SK-N-SH (cell line): ENCODE measurements around the gene NUPR2.

ENCODE experiments used
- ELF1 ChIP-seq: IDR thresholded peaks from 2 replicates; pipeline ENCODE4 v1.4.0; 2012
- EP300 ChIP-seq, 2 experiments: IDR thresholded peaks; 2 replicates each; pipeline versions ENCODE4 v1.4.0 to v1.6.1; 2012; ENCODE audit warnings: borderline replicate concordance in 1 of 2, low read depth in 1 of 2, low read length in 1 of 2
- EZH2phosphoT487 ChIP-seq: fragments of 200-600 bp; sonication (generic); IDR thresholded peaks from 2 replicates; pipeline ENCODE4 v1.6.1; 2017; ENCODE audit warnings: low read depth, mixed run types, mild to moderate bottlenecking, antibody characterized with exemption, moderate library complexity, borderline replicate concordance
- FOSL2 ChIP-seq: IDR thresholded peaks from 2 replicates; pipeline ENCODE4 v1.4.0; 2012; ENCODE audit warnings: low read depth, mild to moderate bottlenecking, moderate library complexity, borderline replicate concordance
- NFIC ChIP-seq: IDR thresholded peaks from 2 replicates; pipeline ENCODE4 v1.4.0; 2012; ENCODE audit warnings: borderline replicate concordance
- NRF1 ChIP-seq: IDR thresholded peaks from 2 replicates; pipeline ENCODE4 v1.6.1; 2012; ENCODE audit warnings: low read depth, mild to moderate bottlenecking, low read length
- POLR2AphosphoS5 ChIP-seq: IDR thresholded peaks from 2 replicates; pipeline ENCODE4 v1.6.1; 2012; ENCODE audit warnings: low read depth, low read length
- RAD21 ChIP-seq: IDR thresholded peaks from 2 replicates; pipeline ENCODE4 v1.6.1; 2012; ENCODE audit warnings: mild to moderate bottlenecking, low read length
- RCOR1 ChIP-seq: fragments of 150-350 bp; IDR thresholded peaks from 2 replicates; pipeline ENCODE4 v1.6.1; 2017; ENCODE audit warnings: antibody characterized with exemption, low read length
- TAF1 ChIP-seq: IDR thresholded peaks from 2 replicates; pipeline ENCODE4 v1.6.1; 2012; ENCODE audit warnings: low read depth, mild to moderate bottlenecking, low read length, moderate library complexity, borderline replicate concordance
- TF ChIP-seq, protein P1 (sequence below): fragments of 200-600 bp; sonication (generic); IDR thresholded peaks from 2 replicates; pipeline ENCODE4 v1.6.1; 2017; ENCODE audit warnings: antibody characterized with exemption, mild to moderate bottlenecking, moderate library complexity
- TF ChIP-seq, protein P2 (sequence below): IDR thresholded peaks from 2 replicates; pipeline ENCODE4 v1.6.1; 2012; ENCODE audit warnings: mild to moderate bottlenecking, low read depth, low read length, moderate library complexity

DNA sequence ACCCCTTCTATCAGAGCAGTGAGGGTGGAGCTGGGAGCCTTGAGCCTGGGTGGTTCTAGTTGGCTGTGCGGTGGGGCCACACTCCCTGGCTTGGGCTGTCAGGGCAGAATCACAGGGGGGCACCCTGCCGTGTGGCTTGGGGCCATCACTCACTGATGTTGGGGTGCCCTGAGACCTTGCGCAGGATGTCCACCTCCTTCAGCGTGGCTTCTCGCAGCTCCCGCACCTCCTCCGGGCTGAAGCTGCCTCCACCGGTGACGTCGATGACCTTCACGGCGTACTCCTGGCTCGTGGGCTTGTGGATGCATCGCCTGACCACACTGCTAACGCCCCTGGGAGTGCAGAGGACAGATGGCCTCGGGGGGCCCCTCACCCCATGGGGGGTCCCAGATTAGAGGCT, 28.8 kb downstream of the NUPR2 start:
- TF ChIP-seq NFIC (no peak), RAD21 (no peak), EP300 (IDR thresholded peaks at IDR 0.05; ENCODE audit: borderline replicate concordance in 1 of 2, low read depth in 1 of 2, low read length in 1 of 2) (no peak), POLR2AphosphoS5 (no peak), EZH2phosphoT487 (no peak), TAF1 (no peak), RCOR1 (no peak), FOSL2 (no peak), NRF1 (no peak), ELF1 (no peak)
- TF ChIP-seq, protein P1, sequence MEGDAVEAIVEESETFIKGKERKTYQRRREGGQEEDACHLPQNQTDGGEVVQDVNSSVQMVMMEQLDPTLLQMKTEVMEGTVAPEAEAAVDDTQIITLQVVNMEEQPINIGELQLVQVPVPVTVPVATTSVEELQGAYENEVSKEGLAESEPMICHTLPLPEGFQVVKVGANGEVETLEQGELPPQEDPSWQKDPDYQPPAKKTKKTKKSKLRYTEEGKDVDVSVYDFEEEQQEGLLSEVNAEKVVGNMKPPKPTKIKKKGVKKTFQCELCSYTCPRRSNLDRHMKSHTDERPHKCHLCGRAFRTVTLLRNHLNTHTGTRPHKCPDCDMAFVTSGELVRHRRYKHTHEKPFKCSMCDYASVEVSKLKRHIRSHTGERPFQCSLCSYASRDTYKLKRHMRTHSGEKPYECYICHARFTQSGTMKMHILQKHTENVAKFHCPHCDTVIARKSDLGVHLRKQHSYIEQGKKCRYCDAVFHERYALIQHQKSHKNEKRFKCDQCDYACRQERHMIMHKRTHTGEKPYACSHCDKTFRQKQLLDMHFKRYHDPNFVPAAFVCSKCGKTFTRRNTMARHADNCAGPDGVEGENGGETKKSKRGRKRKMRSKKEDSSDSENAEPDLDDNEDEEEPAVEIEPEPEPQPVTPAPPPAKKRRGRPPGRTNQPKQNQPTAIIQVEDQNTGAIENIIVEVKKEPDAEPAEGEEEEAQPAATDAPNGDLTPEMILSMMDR = no peak
- TF ChIP-seq, protein P2, sequence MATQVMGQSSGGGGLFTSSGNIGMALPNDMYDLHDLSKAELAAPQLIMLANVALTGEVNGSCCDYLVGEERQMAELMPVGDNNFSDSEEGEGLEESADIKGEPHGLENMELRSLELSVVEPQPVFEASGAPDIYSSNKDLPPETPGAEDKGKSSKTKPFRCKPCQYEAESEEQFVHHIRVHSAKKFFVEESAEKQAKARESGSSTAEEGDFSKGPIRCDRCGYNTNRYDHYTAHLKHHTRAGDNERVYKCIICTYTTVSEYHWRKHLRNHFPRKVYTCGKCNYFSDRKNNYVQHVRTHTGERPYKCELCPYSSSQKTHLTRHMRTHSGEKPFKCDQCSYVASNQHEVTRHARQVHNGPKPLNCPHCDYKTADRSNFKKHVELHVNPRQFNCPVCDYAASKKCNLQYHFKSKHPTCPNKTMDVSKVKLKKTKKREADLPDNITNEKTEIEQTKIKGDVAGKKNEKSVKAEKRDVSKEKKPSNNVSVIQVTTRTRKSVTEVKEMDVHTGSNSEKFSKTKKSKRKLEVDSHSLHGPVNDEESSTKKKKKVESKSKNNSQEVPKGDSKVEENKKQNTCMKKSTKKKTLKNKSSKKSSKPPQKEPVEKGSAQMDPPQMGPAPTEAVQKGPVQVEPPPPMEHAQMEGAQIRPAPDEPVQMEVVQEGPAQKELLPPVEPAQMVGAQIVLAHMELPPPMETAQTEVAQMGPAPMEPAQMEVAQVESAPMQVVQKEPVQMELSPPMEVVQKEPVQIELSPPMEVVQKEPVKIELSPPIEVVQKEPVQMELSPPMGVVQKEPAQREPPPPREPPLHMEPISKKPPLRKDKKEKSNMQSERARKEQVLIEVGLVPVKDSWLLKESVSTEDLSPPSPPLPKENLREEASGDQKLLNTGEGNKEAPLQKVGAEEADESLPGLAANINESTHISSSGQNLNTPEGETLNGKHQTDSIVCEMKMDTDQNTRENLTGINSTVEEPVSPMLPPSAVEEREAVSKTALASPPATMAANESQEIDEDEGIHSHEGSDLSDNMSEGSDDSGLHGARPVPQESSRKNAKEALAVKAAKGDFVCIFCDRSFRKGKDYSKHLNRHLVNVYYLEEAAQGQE = no peak
